ENCODE results near the gene ACAT2.
"Not testable (repeated sequence)": the region's sequence is repeated elsewhere in the genome, so short reads cannot be mapped to it uniquely, and the experiment has no call there.

Gene ACAT2

GRCh38 chr6:159816775-159817174, 54.9 kb downstream of the ACAT2 start:
- not testable (repeated sequence) for DNase-seq

- no peak for DNase-seq
Measured at GRCh38 chr6:159817951-159818739, 56.3 kb downstream of the ACAT2 start.

DNA sequence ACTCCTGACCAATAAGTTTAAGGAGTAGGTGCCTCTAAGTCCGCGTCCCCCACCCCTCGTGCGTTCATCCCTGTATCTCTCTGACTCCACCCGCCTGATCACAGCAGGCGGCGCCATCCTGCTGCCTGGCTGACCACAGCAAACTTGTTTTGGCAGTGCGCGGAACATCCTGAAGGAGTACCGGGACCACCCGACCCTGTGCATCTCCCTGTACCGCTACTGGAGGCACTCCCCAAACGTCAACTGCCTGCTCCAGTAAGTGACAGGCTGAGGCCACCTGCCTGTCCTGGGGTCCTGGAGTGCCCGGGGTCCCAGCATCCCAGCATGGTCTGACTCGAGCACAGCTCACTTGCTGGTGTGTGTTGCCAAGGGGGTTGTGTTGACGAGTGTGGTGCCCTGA, 57.3 kb downstream of the ACAT2 start:
- DNase-seq: no peak

- DNase-seq: peak; percentile 41
Measured at GRCh38 chr6:159819932-159820640, 58.2 kb downstream of the ACAT2 start.

GRCh38 chr6:159821122-159821521, 59.3 kb downstream of the ACAT2 start:
- no peak for DNase-seq

DNA sequence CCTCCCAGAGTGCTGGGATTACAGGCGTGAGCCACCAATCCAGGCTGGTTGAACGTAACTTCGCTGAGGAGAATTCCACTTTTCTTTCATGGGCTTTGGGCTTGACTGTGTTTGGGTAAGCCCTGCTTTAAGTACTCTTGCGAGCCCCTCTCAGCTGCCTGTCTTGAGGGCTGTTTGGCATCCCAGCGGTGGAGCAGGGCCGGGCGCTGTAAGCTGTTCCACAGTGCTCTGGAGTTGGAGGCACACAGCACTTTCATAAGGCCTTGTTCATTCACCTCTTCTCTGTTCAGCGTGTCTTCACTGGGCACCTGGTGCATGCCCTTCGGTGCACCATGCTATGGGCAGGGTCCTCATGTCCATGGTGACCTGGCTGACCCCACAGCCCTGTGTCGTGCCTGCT, 59.9 kb downstream of the ACAT2 start:
- no peak for DNase-seq

DNA sequence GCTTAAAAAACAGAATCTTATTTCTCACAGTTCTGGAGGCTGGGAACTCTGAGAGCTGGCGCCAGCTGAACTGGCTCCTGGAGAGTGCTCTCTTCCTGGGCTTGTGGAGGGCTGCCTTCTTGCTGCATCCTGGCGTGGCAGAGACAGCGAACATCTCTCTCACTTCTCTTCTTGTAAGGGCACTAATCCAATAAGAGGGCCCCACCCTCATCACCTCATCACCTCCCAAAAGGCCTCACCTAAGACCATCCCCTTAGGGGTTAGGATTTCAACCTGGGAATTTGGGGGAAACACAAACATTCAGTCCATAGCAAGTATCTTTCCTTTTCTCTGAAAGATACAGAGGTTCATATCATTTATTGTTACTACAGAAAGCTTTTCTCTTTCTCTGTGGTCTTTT, 62.1 kb downstream of the ACAT2 start:
- no peak for DNase-seq

- DNase-seq: not testable (repeated sequence)
Measured at GRCh38 chr6:159824690-159825089, 62.8 kb downstream of the ACAT2 start.

GRCh38 chr6:159826004-159826403, 64.2 kb downstream of the ACAT2 start:
- DNase-seq: no peak

GRCh38 chr6:159826968-159827647, 65.3 kb downstream of the ACAT2 start:
- no peak for DNase-seq

DNA sequence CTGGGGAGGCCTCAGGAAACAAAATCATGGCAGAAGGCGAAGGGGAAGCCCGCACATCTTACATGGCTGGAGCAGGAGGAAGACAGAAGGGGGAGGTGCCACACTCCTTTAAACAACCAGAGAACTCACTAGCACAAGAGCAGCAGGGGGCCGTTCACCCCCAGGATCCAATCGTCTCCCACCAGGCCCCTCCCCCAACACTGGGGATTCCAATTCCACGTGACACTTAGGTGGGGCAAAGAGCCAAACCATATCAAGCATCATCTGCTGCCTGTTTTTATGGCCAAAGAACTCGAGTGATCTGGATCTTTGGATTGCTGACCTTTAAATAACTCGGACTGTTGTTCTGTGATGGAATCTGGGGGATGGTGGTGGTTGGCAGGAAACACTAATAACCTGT, 66.2 kb downstream of the ACAT2 start:
- no peak for DNase-seq
